ENCODE measurements around the gene OPCML.

The OPCML gene

GRCh38 chr11:132450631-132451030, 1081.7 kb downstream of the OPCML start:
- no peak for DNase-seq

- DNase-seq: no peak
These were observed 1083.8 kb downstream of the OPCML start for GRCh38 chr11:132448334-132448995.

GRCh38 chr11:132447761-132448160, 1084.5 kb downstream of the OPCML start:
- no peak for DNase-seq

- DNase-seq: no peak
These were observed 1086.4 kb downstream of the OPCML start for GRCh38 chr11:132445859-132446291.

- DNase-seq: no peak
These were observed 1087.4 kb downstream of the OPCML start for GRCh38 chr11:132444911-132445310.

GRCh38 chr11:132439711-132440255, 1092.5 kb downstream of the OPCML start:
- DNase-seq: no peak

- DNase-seq: no peak
These were observed 1093.9 kb downstream of the OPCML start for GRCh38 chr11:132438418-132438817.

- no peak for DNase-seq
These were observed 1101.8 kb downstream of the OPCML start for GRCh38 chr11:132430429-132431062.

GRCh38 chr11:132429685-132430084, 1102.6 kb downstream of the OPCML start:
- no peak for DNase-seq

- no peak for DNase-seq
These were observed 1104.7 kb downstream of the OPCML start for GRCh38 chr11:132427611-132428010.

- DNase-seq: no peak
These were observed 1107.9 kb downstream of the OPCML start for GRCh38 chr11:132424433-132424832.

- DNase-seq: no peak
These were observed 1109.0 kb downstream of the OPCML start for GRCh38 chr11:132423266-132423665.

- no peak for DNase-seq
These were observed 1109.6 kb downstream of the OPCML start for GRCh38 chr11:132422722-132423121.

GRCh38 chr11:132421555-132421954, 1110.7 kb downstream of the OPCML start:
- no peak for DNase-seq

- DNase-seq: no peak
These were observed 1117.8 kb downstream of the OPCML start for GRCh38 chr11:132414451-132414850.

- DNase-seq: no peak
These were observed 1121.9 kb downstream of the OPCML start for GRCh38 chr11:132410383-132410782.

GRCh38 chr11:132409573-132410355, 1122.5 kb downstream of the OPCML start:
- DNase-seq: no peak

GRCh38 chr11:132408877-132409276, 1123.4 kb downstream of the OPCML start:
- no peak for DNase-seq

- DNase-seq: no peak
These were observed 1126.6 kb downstream of the OPCML start for GRCh38 chr11:132405728-132406127.

GRCh38 chr11:132402071-132402684, 1130.1 kb downstream of the OPCML start:
- DNase-seq: no peak

GRCh38 chr11:132396318-132396717, 1136.0 kb downstream of the OPCML start:
- no peak for DNase-seq

- DNase-seq: no peak
These were observed 1136.9 kb downstream of the OPCML start for GRCh38 chr11:132395434-132395833.

GRCh38 chr11:132379540-132379939, 1152.8 kb downstream of the OPCML start:
- no peak for DNase-seq

Measured in central memory CD4-positive, alpha-beta T cell (primary cell).